HUES64 (cell line): Measurements from ENCODE around the gene PTRH1.

Experiments used
- H3K27ac ChIP-seq: 2 replicates; pipeline ENCODE4 v1.7.0; 2013; ENCODE audit warnings: low read depth, low read length, inconsistent platforms
- H3K27me3 ChIP-seq: 2 replicates; pipeline ENCODE4 v1.6.1; 2013; ENCODE audit warnings: mild to moderate bottlenecking, low read length; ENCODE audit not compliant: insufficient read depth
- H3K36me3 ChIP-seq: 2 replicates; pipeline ENCODE4 v1.6.1; 2013; ENCODE audit warnings: mild to moderate bottlenecking, low read length; ENCODE audit not compliant: insufficient read depth
- H3K4me1 ChIP-seq: 2 replicates; pipeline ENCODE4 v1.6.1; 2013; ENCODE audit warnings: mild to moderate bottlenecking, low read length, moderate library complexity; ENCODE audit not compliant: insufficient read depth
- H3K4me3 ChIP-seq: 2 replicates; pipeline ENCODE4 v1.5.1; 2013; ENCODE audit warnings: mild to moderate bottlenecking, low read length, moderate library complexity
- H3K9ac ChIP-seq: 2 replicates; pipeline ENCODE4 v1.6.1; 2013; ENCODE audit warnings: mild to moderate bottlenecking, low read depth, low read length
- H3K9me3 ChIP-seq: 2 replicates; pipeline ENCODE4 v1.6.1; 2013; ENCODE audit warnings: low read depth, low read length; ENCODE audit not compliant: insufficient read depth
- WGBS: fragments of 150-250, 120-280 bp; methylation state at CpG from one replicate; pipeline ENCODE4 v1.1.7; 2013; ENCODE audit warnings: missing lambda C conversion rate; 5-methylcytosine and 5-hydroxymethylcytosine counted together

Gene PTRH1

GRCh38 chr9:127676638-127677037 is 38.8 kb downstream of the PTRH1 start:
- Histone ChIP-seq H3K9ac (no peak overlapping the region), H3K27me3 (no peaks in the 10 kb centered on the region), H3K27ac (no peak overlapping the region), H3K4me1 (no peaks in the 10 kb centered on the region), H3K9me3 (no peaks in the 10 kb centered on the region), H3K36me3 (peaks cover 69% of the 10 kb centered on the region), H3K4me3 (no peak overlapping the region)
- 95% methylated on average over 12 of the region's 12 CpGs for WGBS

GRCh38 chr9:127673234-127673633 is 42.2 kb downstream of the PTRH1 start:
- Histone ChIP-seq H3K36me3 (peaks cover 66% of the 10 kb centered on the region), H3K27ac (no peak overlapping the region), H3K9me3 (no peaks in the 10 kb centered on the region), H3K4me1 (no peaks in the 10 kb centered on the region), H3K9ac (no peak overlapping the region), H3K27me3 (no peaks in the 10 kb centered on the region), H3K4me3 (no peak overlapping the region)
- 93% methylated on average over 7 of the region's 7 CpGs for WGBS

- Histone ChIP-seq H3K4me1 (no peaks in the 10 kb centered on the region), H3K36me3 (peaks cover 66% of the 10 kb centered on the region), H3K9ac (no peak overlapping the region), H3K9me3 (no peaks in the 10 kb centered on the region), H3K27me3 (no peaks in the 10 kb centered on the region), H3K27ac (no peak overlapping the region), H3K4me3 (no peak overlapping the region)
- WGBS: 96% methylated on average over 18 of the region's 18 CpGs
Measured at GRCh38 chr9:127667906-127668305, 47.6 kb downstream of the PTRH1 start.

DNA sequence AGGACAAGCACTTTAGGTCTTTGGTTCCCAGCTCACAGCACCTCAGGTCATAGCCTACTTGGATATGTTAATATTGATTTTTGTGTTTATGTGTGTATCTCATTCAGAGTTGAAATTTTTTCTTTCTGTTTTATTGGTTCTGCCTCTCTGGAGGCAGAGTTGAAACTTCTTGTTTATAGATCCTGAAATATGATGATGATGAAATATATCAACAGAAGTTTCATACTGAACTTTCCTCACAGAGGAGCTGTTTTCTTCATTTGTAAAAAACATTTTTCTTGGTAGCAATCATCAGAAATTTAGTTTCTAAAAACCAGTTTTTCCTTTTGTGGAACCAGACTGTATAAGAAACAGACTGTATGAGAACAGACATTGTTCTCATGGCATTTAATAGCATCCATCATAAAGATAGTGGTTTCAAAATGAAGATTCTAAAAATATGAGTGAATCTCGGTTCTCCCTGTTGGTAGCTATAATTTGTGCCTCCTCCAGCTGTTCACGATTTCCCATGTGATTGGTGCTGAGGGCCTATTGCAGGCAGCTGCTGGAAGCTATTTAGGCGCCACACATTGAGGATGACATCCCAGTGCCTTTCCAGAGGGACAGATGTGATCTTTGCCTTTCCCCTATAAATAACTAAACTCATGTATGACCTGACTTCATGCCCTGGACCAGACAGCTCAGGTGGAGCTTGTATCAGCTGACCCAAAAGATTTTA is 48.2 kb downstream of the PTRH1 start:
- WGBS: 95% methylated on average over 3 of the region's 3 CpGs
- no peaks in the 10 kb centered on the region for H3K9me3 ChIP-seq

GRCh38 chr9:127664678-127665507 is 50.6 kb downstream of the PTRH1 start:
- Histone ChIP-seq H3K4me3 (no peak overlapping the region), H3K4me1 (no peaks in the 10 kb centered on the region), H3K36me3 (peaks cover 56% of the 10 kb centered on the region), H3K9me3 (no peaks in the 10 kb centered on the region), H3K27me3 (no peaks in the 10 kb centered on the region), H3K9ac (no peak overlapping the region), H3K27ac (no peak overlapping the region)
- 86% methylated on average over 10 of the region's 10 CpGs for WGBS

More for the DNA sequence above, 48.2 kb downstream of the PTRH1 start:
- Histone ChIP-seq H3K4me3 (no peak overlapping the region), H3K36me3 (peaks cover 67% of the 10 kb centered on the region), H3K27ac (no peak overlapping the region), H3K27me3 (no peaks in the 10 kb centered on the region), H3K9ac (no peak overlapping the region), H3K4me1 (no peaks in the 10 kb centered on the region)

GRCh38 chr9:127664324-127664677 is 51.2 kb downstream of the PTRH1 start:
- peaks cover 57% of the 10 kb centered on the region for H3K36me3 ChIP-seq
- H3K4me1 ChIP-seq: no peaks in the 10 kb centered on the region
- H3K9me3 ChIP-seq: no peaks in the 10 kb centered on the region
- no peaks in the 10 kb centered on the region for H3K27me3 ChIP-seq
- H3K27ac ChIP-seq: no peak overlapping the region
- no peak overlapping the region for H3K4me3 ChIP-seq
- H3K9ac ChIP-seq: no peak overlapping the region
- WGBS: 92% methylated on average over 7 of the region's 7 CpGs
